ENCODE data around the gene TRAF3IP1. TPM values are rescaled to one million over a fixed set of nuclear protein-coding genes. Genes with fewer than 3 reads are reported as not detected.

Gene TRAF3IP1
- total and polyA plus RNA-seq, 3 donors from 2014 or later: 22.1 to 40.9 (median 38.0) TPM

GRCh38 chr2:238406998-238407285 is 86.6 kb downstream of the TRAF3IP1 start:
- intact Hi-C loops (cut with DNase I; ENCODE audit: low total_unique reads): no loop called here
- Histone ChIP-seq H3K4me3 (no peak overlapping the region), H3K27ac (peak overlapping the region in 1 of 2 donors; percentile 1), H3K9me3 (no peaks in the 10 kb centered on the region), H3K27me3 (no peaks in the 10 kb centered on the region), H3K4me1 (no peaks in the 10 kb centered on the region), H3K36me3 (ENCODE audit: low read depth, missing control alignments) (no peaks in the 10 kb centered on the region)
- TF ChIP-seq CTCF (IDR thresholded peaks at IDR 0.05): no peak
- TF ChIP-seq POLR2A (IDR thresholded peaks at IDR 0.05): no peak
- WGBS, 2 donors: 69 to 89% methylated on average over 8 of the region's 8 CpGs
- DNase-seq: no peak

- 90% methylated on average over 11 of the region's 11 CpGs for WGBS, 2 donors
- no peak for DNase-seq
- Histone ChIP-seq H3K36me3 (ENCODE audit: low read depth, missing control alignments) (no peaks in the 10 kb centered on the region), H3K9me3 (no peaks in the 10 kb centered on the region), H3K4me3 (no peak overlapping the region), H3K27ac (no peak overlapping the region), H3K4me1 (no peaks in the 10 kb centered on the region), H3K27me3 (no peaks in the 10 kb centered on the region)
- intact Hi-C loops (cut with DNase I; ENCODE audit: low total_unique reads): no loop called here
- TF ChIP-seq POLR2A (IDR thresholded peaks at IDR 0.05): no peak
- TF ChIP-seq CTCF (IDR thresholded peaks at IDR 0.05): no peak
Observed at GRCh38 chr2:238407566-238407965, 87.2 kb downstream of the TRAF3IP1 start.

- intact Hi-C loops (cut with DNase I; ENCODE audit: low total_unique reads): no loop called here
- no peaks in the 10 kb centered on the region for H3K4me1 ChIP-seq
- no peak overlapping the region for H3K27ac ChIP-seq
- H3K27me3 ChIP-seq: no peaks in the 10 kb centered on the region
- H3K4me3 ChIP-seq: no peak overlapping the region
- TF ChIP-seq POLR2A (IDR thresholded peaks at IDR 0.05): no peak
- no peak for TF ChIP-seq CTCF (IDR thresholded peaks at IDR 0.05)
- WGBS, 2 donors: 89% methylated on average over 8 to 17 of the region's 17 CpGs
- DNase-seq: no peak
- H3K36me3 ChIP-seq (ENCODE audit: low read depth, missing control alignments): no peaks in the 10 kb centered on the region
- no peaks in the 10 kb centered on the region for H3K9me3 ChIP-seq
Observed at GRCh38 chr2:238408615-238409340, 88.5 kb downstream of the TRAF3IP1 start.

GRCh38 chr2:238409341-238410199 is 89.3 kb downstream of the TRAF3IP1 start:
- no peaks in the 10 kb centered on the region for H3K36me3 ChIP-seq (ENCODE audit: low read depth, missing control alignments)
- H3K27me3 ChIP-seq: no peaks in the 10 kb centered on the region
- H3K27ac ChIP-seq: no peak overlapping the region
- intact Hi-C loops (cut with DNase I; ENCODE audit: low total_unique reads): no loop called here
- no peaks in the 10 kb centered on the region for H3K9me3 ChIP-seq
- H3K4me3 ChIP-seq: no peak overlapping the region
- TF ChIP-seq POLR2A (IDR thresholded peaks at IDR 0.05) (no peak), CTCF (IDR thresholded peaks at IDR 0.05) (no peak)
- WGBS, 2 donors: 81 to 86% methylated on average over 34 of the region's 34 CpGs
- no peaks in the 10 kb centered on the region for H3K4me1 ChIP-seq
- no peak for DNase-seq

All from testis (tissue), 3 donors.